ENCODE measurements around the gene RETREG3.

DNA sequence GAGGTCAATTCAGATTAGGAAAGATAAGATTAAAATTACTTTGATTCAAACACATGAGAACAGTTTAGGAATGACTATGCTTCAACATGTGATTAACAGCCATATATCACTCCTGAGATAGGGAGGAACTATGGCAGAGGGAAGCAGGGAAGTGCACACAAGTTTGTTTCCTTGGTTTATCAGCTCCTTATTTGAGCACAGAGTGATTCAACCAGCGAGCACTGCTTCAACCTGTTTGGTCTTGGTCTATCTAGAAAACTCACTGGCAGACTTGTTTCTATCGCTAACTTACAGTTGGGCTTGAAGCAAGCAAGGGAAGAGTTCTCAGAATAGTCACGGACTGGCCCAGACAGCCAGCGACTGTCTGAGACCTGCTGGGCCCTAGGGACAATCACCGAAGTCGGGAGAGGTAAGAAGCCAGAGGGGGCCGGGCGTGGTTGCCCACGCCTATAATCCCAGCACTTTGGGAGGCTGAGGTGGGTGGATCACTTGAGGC is 23.8 kb upstream of the RETREG3 start:
- TF ChIP-seq, protein P1, sequence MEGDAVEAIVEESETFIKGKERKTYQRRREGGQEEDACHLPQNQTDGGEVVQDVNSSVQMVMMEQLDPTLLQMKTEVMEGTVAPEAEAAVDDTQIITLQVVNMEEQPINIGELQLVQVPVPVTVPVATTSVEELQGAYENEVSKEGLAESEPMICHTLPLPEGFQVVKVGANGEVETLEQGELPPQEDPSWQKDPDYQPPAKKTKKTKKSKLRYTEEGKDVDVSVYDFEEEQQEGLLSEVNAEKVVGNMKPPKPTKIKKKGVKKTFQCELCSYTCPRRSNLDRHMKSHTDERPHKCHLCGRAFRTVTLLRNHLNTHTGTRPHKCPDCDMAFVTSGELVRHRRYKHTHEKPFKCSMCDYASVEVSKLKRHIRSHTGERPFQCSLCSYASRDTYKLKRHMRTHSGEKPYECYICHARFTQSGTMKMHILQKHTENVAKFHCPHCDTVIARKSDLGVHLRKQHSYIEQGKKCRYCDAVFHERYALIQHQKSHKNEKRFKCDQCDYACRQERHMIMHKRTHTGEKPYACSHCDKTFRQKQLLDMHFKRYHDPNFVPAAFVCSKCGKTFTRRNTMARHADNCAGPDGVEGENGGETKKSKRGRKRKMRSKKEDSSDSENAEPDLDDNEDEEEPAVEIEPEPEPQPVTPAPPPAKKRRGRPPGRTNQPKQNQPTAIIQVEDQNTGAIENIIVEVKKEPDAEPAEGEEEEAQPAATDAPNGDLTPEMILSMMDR (IDR thresholded peaks at IDR 0.05; ENCODE audit: low read length), result no peak
- TF ChIP-seq EZH2 (optimal IDR thresholded peaks at IDR 0.05; ENCODE audit: low read depth, low read length) (no peak), EZH2phosphoT487 (IDR thresholded peaks at IDR 0.05; ENCODE audit: low read length) (no peak)

All from MM.1S (cell line).